ENCODE data around the gene KRTAP5-8. TPM values are rescaled to one million over a fixed set of nuclear protein-coding genes. Genes with fewer than 3 reads are reported as not detected.
"Not testable (repeated sequence)": the region's sequence is repeated elsewhere in the genome, so short reads cannot be mapped to it uniquely, and the experiment has no call there.

KRTAP5-8 gene
- total RNA-seq, 1 experiment from 2014 or later, result not detected

DNA sequence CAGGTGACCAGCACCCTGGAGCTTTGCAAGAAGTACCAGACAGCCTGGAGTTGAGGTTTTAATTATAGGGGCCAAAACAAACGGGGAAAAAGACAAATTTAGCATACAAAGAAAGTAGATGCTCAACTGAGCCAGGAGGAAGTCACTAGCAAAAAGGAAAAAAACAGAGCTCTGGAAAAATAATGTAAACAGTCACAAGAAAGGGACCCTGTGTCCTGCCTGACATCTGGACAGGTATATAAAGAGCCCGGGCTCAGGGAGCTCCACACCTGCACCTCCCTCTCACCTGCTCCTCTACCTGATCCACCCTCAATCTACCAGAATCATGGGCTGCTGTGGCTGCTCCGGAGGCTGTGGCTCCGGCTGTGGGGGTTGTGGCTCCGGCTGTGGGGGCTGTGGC lies 27.4 kb downstream of the KRTAP5-8 start, which contains the start of gene KRTAP5-10:
Gene KRTAP5-10 (plus strand): TSS at position 301 of the 400 bp plus-strand sequence. CDS start 25 bp downstream, at position 326.
- peaks cover 12% of the 10 kb centered on the region; the same call in 1 of the 2 replicates for H3K4me1 ChIP-seq (replicated peaks; ENCODE audit: insufficient read depth)
- ChIA-PET POLR2A (ENCODE audit: unreplicated experiment) (no interaction called here), CTCF (no interaction called here)
- BruUV-seq (replicated peaks), result no TSS peak
- H3K4me2 ChIP-seq, result no peak within 1 kb of the TSS
- DNase-seq, result no peak
- TF ChIP-seq EZH2 (IDR thresholded peaks at IDR 0.05; ENCODE audit: low read depth), result no peak
- TF ChIP-seq, protein P1, sequence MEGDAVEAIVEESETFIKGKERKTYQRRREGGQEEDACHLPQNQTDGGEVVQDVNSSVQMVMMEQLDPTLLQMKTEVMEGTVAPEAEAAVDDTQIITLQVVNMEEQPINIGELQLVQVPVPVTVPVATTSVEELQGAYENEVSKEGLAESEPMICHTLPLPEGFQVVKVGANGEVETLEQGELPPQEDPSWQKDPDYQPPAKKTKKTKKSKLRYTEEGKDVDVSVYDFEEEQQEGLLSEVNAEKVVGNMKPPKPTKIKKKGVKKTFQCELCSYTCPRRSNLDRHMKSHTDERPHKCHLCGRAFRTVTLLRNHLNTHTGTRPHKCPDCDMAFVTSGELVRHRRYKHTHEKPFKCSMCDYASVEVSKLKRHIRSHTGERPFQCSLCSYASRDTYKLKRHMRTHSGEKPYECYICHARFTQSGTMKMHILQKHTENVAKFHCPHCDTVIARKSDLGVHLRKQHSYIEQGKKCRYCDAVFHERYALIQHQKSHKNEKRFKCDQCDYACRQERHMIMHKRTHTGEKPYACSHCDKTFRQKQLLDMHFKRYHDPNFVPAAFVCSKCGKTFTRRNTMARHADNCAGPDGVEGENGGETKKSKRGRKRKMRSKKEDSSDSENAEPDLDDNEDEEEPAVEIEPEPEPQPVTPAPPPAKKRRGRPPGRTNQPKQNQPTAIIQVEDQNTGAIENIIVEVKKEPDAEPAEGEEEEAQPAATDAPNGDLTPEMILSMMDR (conservative IDR thresholded peaks at IDR 0.05), result no peak
- H3K27me3 ChIP-seq (ENCODE audit: insufficient read depth, low read depth), result peaks cover 20% of the 10 kb centered on the region
- intact Hi-C loops (cut with micrococcal nuclease; ENCODE audit: unreplicated experiment), result no loop called here
- H3K9me2 ChIP-seq (ENCODE audit: insufficient read depth), result no peaks in the 10 kb centered on the region
- no peaks in the 10 kb centered on the region for H3K79me2 ChIP-seq (ENCODE audit: low read depth)
- no peak within 1 kb of the TSS for H2AFZ ChIP-seq
- H3F3A ChIP-seq (ENCODE audit: insufficient read depth, low read depth), result no peaks in the 10 kb centered on the region
- no peaks in the 10 kb centered on the region for H3K9me3 ChIP-seq (ENCODE audit: insufficient read depth, low read depth)
- no peak within 1 kb of the TSS for H3K27ac ChIP-seq
- no peaks in the 10 kb centered on the region for H4K20me1 ChIP-seq (ENCODE audit: insufficient read depth)
- H3K36me3 ChIP-seq (ENCODE audit: low read depth), result no peaks in the 10 kb centered on the region
- no peak within 1 kb of the TSS for H3K4me3 ChIP-seq

DNA sequence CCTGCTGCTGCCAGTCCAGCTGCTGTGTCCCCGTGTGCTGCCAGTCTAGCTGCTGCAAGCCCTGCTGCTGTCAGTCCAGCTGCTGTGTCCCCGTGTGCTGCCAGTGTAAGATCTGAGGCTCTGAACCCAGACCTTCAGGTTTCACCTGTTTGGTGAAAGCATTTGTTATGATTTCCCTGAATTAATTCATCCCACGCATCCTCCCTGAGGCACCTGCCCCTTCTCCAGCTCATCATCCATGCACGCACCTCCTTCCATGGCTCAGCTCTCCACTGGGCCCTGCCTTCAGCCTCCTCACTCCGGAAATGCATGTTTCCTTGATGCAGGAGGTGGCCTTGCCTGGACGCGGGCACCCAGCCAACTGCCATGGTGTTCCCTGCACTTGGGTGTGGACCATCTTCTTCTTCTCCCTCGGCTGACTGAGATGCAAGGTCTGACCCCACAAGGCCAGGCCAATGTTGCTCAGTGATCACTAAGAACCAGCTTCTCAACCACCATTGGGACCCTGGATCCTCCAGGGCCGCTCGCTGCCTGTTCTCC lies 28.3 kb downstream of the KRTAP5-8 start:
- H3K36me3 ChIP-seq (ENCODE audit: low read depth), result no peaks in the 10 kb centered on the region
- H3K79me2 ChIP-seq (ENCODE audit: low read depth), result no peaks in the 10 kb centered on the region
- no TSS peak for BruUV-seq (replicated peaks)
- POLR2A ChIA-PET (ENCODE audit: unreplicated experiment), result interaction anchor here (0.6 kb wide), 1 partner anchor 1039 kb away, joined by 7 read pairs; no protein-coding TSS in a partner anchor
- no peak overlapping the region for H3K4me2 ChIP-seq
- no peaks in the 10 kb centered on the region for H3K9me3 ChIP-seq (ENCODE audit: insufficient read depth, low read depth)
- H3K27me3 ChIP-seq (ENCODE audit: insufficient read depth, low read depth), result peaks cover 20% of the 10 kb centered on the region
- CTCF ChIA-PET, result no interaction called here
- H3K4me3 ChIP-seq, result no peak overlapping the region
- H3K9me2 ChIP-seq (ENCODE audit: insufficient read depth), result no peaks in the 10 kb centered on the region
- no peak overlapping the region for H2AFZ ChIP-seq
- peaks cover 12% of the 10 kb centered on the region; the same call in 1 of the 2 replicates for H3K4me1 ChIP-seq (replicated peaks; ENCODE audit: insufficient read depth)
- no peak for TF ChIP-seq EZH2 (IDR thresholded peaks at IDR 0.05; ENCODE audit: low read depth)
- TF ChIP-seq, protein P1 (conservative IDR thresholded peaks at IDR 0.05), result no peak
- no peak overlapping the region for H3K27ac ChIP-seq
- intact Hi-C loops (cut with micrococcal nuclease; ENCODE audit: unreplicated experiment), result loop anchor here (2.0 kb wide), 1 partner anchor 85 kb away; no protein-coding TSS in a partner anchor
- H3F3A ChIP-seq (ENCODE audit: insufficient read depth, low read depth), result no peaks in the 10 kb centered on the region
- no peaks in the 10 kb centered on the region for H4K20me1 ChIP-seq (ENCODE audit: insufficient read depth)
- peak; percentile 57 to 66 for DNase-seq

DNA sequence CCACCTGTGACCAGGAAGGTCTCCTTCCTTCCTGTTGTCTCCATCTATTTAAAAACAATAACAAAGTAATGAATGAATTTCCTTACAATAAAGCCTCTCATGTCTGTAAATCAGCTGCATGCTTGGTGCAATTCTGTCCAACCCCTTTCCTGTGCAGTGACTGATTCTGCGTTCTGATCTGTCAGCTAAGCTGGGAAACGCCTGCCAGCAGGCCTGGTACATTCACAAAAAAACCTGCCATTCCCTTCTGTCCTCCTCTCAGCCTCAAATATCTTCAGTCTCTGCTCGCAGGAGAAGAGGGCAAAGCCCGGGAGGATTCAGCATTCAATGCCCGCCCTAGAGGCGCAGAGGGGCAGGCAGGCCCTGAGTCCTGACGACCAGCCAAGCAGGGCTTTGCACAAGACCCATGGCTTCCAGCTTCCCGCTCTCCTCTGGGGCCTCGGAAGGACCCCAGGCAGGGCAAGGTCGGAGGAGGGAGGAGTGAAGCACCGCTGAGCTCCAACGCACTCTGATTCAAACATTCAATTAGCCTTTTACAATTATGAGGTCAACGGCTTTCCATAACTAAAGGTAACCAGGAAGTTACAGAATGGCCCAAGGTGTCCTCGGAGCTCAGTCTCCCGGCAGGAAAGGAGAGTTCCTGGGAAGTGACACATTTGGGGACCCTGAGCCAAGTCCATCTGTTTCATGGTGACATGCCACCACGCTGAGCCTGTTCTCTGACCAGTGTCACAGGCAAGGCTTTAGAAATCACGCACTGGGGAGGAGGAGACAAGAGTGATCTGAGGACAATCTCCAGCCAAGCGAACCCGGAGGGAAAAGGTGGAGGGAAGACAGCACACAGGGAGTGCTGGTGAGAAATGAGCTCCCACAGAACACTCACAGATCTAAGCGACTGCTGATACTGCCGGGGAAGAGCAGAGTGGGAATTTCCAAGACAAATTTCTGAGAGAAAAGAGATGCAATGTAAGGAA lies 29.1 kb downstream of the KRTAP5-8 start:
- H2AFZ ChIP-seq; H3K36me3 ChIP-seq (ENCODE audit: low read depth); H3K9me2 ChIP-seq (ENCODE audit: insufficient read depth); BruUV-seq (replicated peaks); H3F3A ChIP-seq (ENCODE audit: insufficient read depth, low read depth); H3K4me2 ChIP-seq; H3K27ac ChIP-seq; H3K9me3 ChIP-seq (ENCODE audit: insufficient read depth, low read depth); H3K79me2 ChIP-seq (ENCODE audit: low read depth); H3K4me3 ChIP-seq; H4K20me1 ChIP-seq (ENCODE audit: insufficient read depth); CTCF ChIA-PET; DNase-seq: not testable (repeated sequence)
- peaks cover 12% of the 10 kb centered on the region; the same call in 1 of the 2 replicates for H3K4me1 ChIP-seq (replicated peaks; ENCODE audit: insufficient read depth)
- peaks cover 20% of the 10 kb centered on the region for H3K27me3 ChIP-seq (ENCODE audit: insufficient read depth, low read depth)
- POLR2A ChIA-PET (ENCODE audit: unreplicated experiment), result interaction anchor here (0.6 kb wide), 1 partner anchor 1039 kb away, joined by 7 read pairs; no protein-coding TSS in a partner anchor
- intact Hi-C loops (cut with micrococcal nuclease; ENCODE audit: unreplicated experiment), result loop anchor here (2.0 kb wide), 1 partner anchor 86 kb away; no protein-coding TSS in a partner anchor

DNA sequence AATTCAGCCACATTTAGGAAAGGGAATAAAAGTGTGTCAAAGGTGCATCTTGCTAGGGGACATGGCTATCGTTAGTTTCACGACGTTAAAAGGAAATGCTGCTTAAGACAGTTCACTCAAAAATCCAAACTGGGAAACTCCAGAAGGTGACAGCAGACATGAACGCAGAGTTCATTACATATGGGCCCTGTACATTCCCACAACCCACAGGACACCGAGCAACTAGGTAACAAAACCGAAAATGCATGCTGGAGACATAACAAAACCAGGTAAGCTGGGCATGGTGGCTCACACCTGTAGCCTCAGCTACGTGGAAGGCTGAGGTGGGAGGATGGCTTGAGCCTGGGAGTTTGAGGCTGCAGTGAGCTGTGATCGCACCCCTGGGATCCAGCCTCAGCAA lies 29.8 kb downstream of the KRTAP5-8 start:
- H4K20me1 ChIP-seq (ENCODE audit: insufficient read depth); H3K9me2 ChIP-seq (ENCODE audit: insufficient read depth); H3K4me2 ChIP-seq; H3K27ac ChIP-seq; DNase-seq; CTCF ChIA-PET; H2AFZ ChIP-seq; BruUV-seq (replicated peaks); H3K4me3 ChIP-seq; H3K9me3 ChIP-seq (ENCODE audit: insufficient read depth, low read depth); H3F3A ChIP-seq (ENCODE audit: insufficient read depth, low read depth); H3K36me3 ChIP-seq (ENCODE audit: low read depth); POLR2A ChIA-PET (ENCODE audit: unreplicated experiment); H3K79me2 ChIP-seq (ENCODE audit: low read depth): not testable (repeated sequence)
- Histone ChIP-seq H3K27me3 (ENCODE audit: insufficient read depth, low read depth) (peaks cover 14% of the 10 kb centered on the region), H3K4me1 (replicated peaks; ENCODE audit: insufficient read depth) (peaks cover 12% of the 10 kb centered on the region; the same call in 1 of the 2 replicates)
- intact Hi-C loops (cut with micrococcal nuclease; ENCODE audit: unreplicated experiment), result loop anchor here (2.0 kb wide), 1 partner anchor 87 kb away; no protein-coding TSS in a partner anchor

Data from PC-9 (cell line).